NK-92 treated with Interleukin-12 subunit alpha and Interleukin-12 subunit beta, amount 100 ng/mL, for 24 hours (cell line): ENCODE data around the gene HORMAD2.
"Not testable (repeated sequence)": the region's sequence is repeated elsewhere in the genome, so short reads cannot be mapped to it uniquely, and the experiment has no call there.

Source experiments
- DNase-seq: peaks from one replicate; lab custom pipeline; 2025; lab: John Stamatoyannopoulos, UW

HORMAD2 gene

GRCh38 chr22:30057375-30057774, 22.9 kb upstream of the HORMAD2 start:
- DNase-seq: no peak

GRCh38 chr22:30059346-30060020, 20.8 kb upstream of the HORMAD2 start:
- DNase-seq: not testable (repeated sequence)

- DNase-seq: not testable (repeated sequence)
Observed at GRCh38 chr22:30061094-30061493, 19.2 kb upstream of the HORMAD2 start.

GRCh38 chr22:30062259-30062658, 18.0 kb upstream of the HORMAD2 start:
- DNase-seq: no peak

- DNase-seq: no peak
Observed at GRCh38 chr22:30062950-30063349, 17.3 kb upstream of the HORMAD2 start.

GRCh38 chr22:30064172-30064571, 16.1 kb upstream of the HORMAD2 start:
- no peak for DNase-seq

GRCh38 chr22:30073743-30074142, 6.5 kb upstream of the HORMAD2 start:
- DNase-seq: no peak

- no peak for DNase-seq
Observed at GRCh38 chr22:30074147-30074546, 6.1 kb upstream of the HORMAD2 start.

- DNase-seq: no peak
Observed at GRCh38 chr22:30074994-30075393, 5.3 kb upstream of the HORMAD2 start.

- DNase-seq: no peak
Observed at GRCh38 chr22:30077279-30077880, 2.9 kb upstream of the HORMAD2 start.

GRCh38 chr22:30078320-30079311, 1.6 kb upstream of the HORMAD2 start:
- no peak for DNase-seq

GRCh38 chr22:30080805-30081204, 541 bp downstream of the HORMAD2 start:
- DNase-seq: no peak

- DNase-seq: no peak
Observed at GRCh38 chr22:30086496-30086895, 6.2 kb downstream of the HORMAD2 start.

GRCh38 chr22:30087037-30087436, 6.8 kb downstream of the HORMAD2 start:
- DNase-seq: not testable (repeated sequence)

GRCh38 chr22:30087611-30088010, 7.3 kb downstream of the HORMAD2 start:
- no peak for DNase-seq

- no peak for DNase-seq
Observed at GRCh38 chr22:30088468-30088867, 8.2 kb downstream of the HORMAD2 start.

- DNase-seq: no peak
Observed at GRCh38 chr22:30089655-30089974, 9.4 kb downstream of the HORMAD2 start.

GRCh38 chr22:30092686-30093085, 12.4 kb downstream of the HORMAD2 start:
- no peak for DNase-seq

- DNase-seq: no peak
Observed at GRCh38 chr22:30094804-30095203, 14.5 kb downstream of the HORMAD2 start.

- no peak for DNase-seq
Observed at GRCh38 chr22:30097861-30098260, 17.6 kb downstream of the HORMAD2 start.

GRCh38 chr22:30100770-30101169, 20.5 kb downstream of the HORMAD2 start:
- not testable (repeated sequence) for DNase-seq

GRCh38 chr22:30104501-30105156, 24.4 kb downstream of the HORMAD2 start:
- no peak for DNase-seq
